Endothelial cell (in vitro differentiated cells): ENCODE measurements around the gene MANSC1. TPM values are rescaled to one million over a fixed set of nuclear protein-coding genes. Genes with fewer than 3 reads are reported as not detected.

Experiments
- DNase-seq: peaks from one replicate; pipeline ENCODE4 v3.0.0; 2021; ENCODE audit warnings: low spot score
- H3K27ac Mint-ChIP-seq: one replicate; pipeline ENCODE4 v1.8.0; 2021; ENCODE audit warnings: mixed read lengths, inconsistent platforms; ENCODE audit not compliant: unreplicated experiment
- H3K27me3 Mint-ChIP-seq: one replicate; pipeline ENCODE4 v1.8.0; 2021; ENCODE audit warnings: mild to moderate bottlenecking, moderate library complexity, mixed read lengths, inconsistent platforms; ENCODE audit not compliant: unreplicated experiment
- H3K36me3 Mint-ChIP-seq: one replicate; pipeline ENCODE4 v1.8.0; 2021; ENCODE audit warnings: mild to moderate bottlenecking, low read depth, mixed read lengths, inconsistent platforms; ENCODE audit not compliant: unreplicated experiment
- H3K4me1 Mint-ChIP-seq: one replicate; pipeline ENCODE4 v1.8.0; 2021; ENCODE audit warnings: mild to moderate bottlenecking, mixed read lengths, inconsistent platforms; ENCODE audit not compliant: unreplicated experiment
- H3K4me3 Mint-ChIP-seq: one replicate; pipeline ENCODE4 v1.8.0; 2021; ENCODE audit warnings: mild to moderate bottlenecking, mixed read lengths, inconsistent platforms; ENCODE audit not compliant: unreplicated experiment
- H3K9me3 Mint-ChIP-seq: one replicate; pipeline ENCODE4 v1.8.0; 2021; ENCODE audit warnings: mixed read lengths, inconsistent platforms; ENCODE audit not compliant: unreplicated experiment
- CTCF ChIP-seq: fragments of 200-600 bp; sonication (generic); IDR thresholded peaks from one replicate; pipeline ENCODE4 v1.5.0; 2021; ENCODE audit warnings: antibody characterized with exemption; ENCODE audit not compliant: unreplicated experiment
- long read RNA-seq: library from polyadenylated mRNA; unstranded; transcript quantifications from one replicate; pipeline ENCODE4 v2.0.0, GENCODE V29; 2020; ENCODE audit not compliant: unreplicated experiment
- total RNA-seq: library from RNA; stranded (reverse); fragmentation: NEBNext Ultra II Directional; extraction: Animal tissue kit (Norgen Biotek cat#: 25700); gene quantifications from one replicate; pipeline ENCODE4 v1.2.1, GENCODE V29; 2021; ENCODE audit not compliant: unreplicated experiment

MANSC1 gene
- total RNA-seq, result 21.7 TPM
- long read RNA-seq, full-length matches to known transcripts, result 9 of 12 reads
- long read RNA-seq, partial matches to known transcripts, result 3 of 12 reads
- long read RNA-seq, other reads (novel, unspliced or antisense), result 0 of 12 reads

DNA sequence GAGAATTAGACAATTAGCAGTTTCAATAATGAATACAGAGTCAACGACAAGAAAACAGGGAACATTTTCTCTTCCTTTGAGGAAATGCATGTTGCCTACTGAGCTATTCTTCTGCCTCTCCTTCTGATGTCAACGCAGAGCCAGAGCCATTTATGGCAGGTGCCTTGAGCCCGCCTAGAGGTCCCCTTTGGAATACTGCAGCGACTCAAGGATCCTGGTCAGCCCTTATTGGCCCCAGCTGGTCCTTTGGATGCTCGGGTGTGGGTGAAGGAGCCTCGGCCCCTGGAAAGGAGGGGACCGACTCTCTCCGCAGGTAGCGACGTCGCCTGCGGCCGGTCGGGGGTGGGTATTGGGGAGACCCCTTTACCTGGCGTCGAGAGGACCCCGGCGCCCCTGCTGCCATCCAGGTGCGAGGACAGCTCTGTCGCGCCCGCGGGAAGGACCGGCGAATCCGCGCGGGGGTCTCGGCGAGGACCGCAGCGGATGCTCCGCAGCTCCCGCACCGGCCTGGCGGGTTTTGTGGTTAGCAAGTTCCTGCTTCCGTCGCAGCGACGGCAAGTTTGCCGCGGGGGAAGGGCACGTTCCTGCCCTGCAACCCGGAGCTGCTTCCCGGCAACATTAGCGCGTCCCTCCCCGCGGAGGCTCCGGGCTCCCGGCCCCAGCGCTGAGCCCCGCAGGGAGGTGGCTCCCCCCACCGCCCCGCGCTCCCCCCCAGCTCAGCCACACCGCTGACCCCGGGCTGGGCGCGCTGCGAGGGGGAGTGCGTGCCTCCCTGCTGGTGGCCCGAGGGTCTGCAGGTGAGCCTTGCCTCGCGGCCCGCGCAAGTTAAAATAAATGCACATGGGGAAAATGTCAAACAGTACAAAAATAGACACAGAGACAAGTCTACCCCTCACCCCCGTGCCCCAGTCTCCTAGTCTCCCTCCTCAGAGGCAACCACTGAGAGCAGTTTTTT, at the start of gene MANSC1:
MANSC1 (minus strand) TSS at position 532 of the 955 bp plus-strand sequence. CDS start 6,928 bp downstream, outside the sequence.
- peak within 1 kb of the TSS; percentile 94 for H3K27ac Mint-ChIP-seq
- peak within 1 kb of the TSS; percentile 85 for H3K4me3 Mint-ChIP-seq
- H3K36me3 Mint-ChIP-seq, result no peaks in the 10 kb centered on the region
- TF ChIP-seq CTCF, result peak; percentile 72
- peaks cover 14% of the 10 kb centered on the region for H3K4me1 Mint-ChIP-seq
- no peaks in the 10 kb centered on the region for H3K9me3 Mint-ChIP-seq
- H3K27me3 Mint-ChIP-seq, result peaks cover 1% of the 10 kb centered on the region
- peak; percentile 64 for DNase-seq

DNA sequence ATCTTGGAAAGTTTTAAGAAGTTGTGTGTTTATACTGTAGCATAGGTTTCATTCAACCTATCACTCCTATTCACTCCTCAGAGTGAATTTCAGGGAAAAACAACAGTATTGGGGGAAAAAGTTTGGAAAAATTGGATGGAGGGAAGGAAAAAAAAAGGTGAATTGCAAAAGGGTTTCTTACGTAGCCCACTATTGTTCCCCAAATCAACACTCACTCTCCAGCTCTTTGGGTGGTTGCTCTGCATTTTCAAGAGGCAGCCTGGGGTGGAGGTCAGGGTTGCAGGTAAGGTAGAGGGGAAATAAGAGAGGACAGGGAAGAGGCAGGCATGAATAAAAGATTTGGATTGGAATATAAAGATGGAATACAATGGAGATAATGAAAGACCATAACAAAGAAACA, 49.1 kb upstream of the MANSC1 start:
- peak overlapping the region; percentile 13 for H3K27ac Mint-ChIP-seq
- no peak for TF ChIP-seq CTCF
- no peaks in the 10 kb centered on the region for H3K36me3 Mint-ChIP-seq
- H3K9me3 Mint-ChIP-seq, result no peaks in the 10 kb centered on the region
- DNase-seq, result no peak
- H3K4me3 Mint-ChIP-seq, result no peak overlapping the region
- peaks cover 3% of the 10 kb centered on the region for H3K27me3 Mint-ChIP-seq
- H3K4me1 Mint-ChIP-seq, result peaks cover 14% of the 10 kb centered on the region

- no peak overlapping the region for H3K27ac Mint-ChIP-seq
Observed at GRCh38 chr12:12398026-12398859, 48.2 kb upstream of the MANSC1 start.

DNA sequence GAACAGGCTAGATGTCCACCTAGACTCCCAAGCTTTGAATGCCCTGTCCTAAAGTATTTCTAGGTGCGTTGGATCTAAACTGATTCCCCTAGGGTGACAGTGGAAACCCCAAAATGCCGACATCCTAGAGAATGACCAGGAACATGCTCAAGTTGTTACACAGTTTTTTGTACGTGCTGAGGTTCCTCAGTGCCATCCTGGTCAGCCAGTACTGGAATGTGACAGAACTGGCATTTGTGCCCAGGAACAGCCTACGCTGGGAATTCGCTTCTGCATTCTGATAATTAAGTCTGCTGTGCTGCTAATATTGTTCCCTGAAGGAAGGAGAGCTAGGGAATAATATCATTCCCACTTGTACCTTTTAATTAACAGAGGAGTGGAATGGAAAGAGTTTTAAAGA, 47.1 kb upstream of the MANSC1 start:
- DNase-seq, result no peak
- H3K27me3 Mint-ChIP-seq, result peaks cover 3% of the 10 kb centered on the region
- H3K27ac Mint-ChIP-seq, result no peak overlapping the region
- H3K9me3 Mint-ChIP-seq, result no peaks in the 10 kb centered on the region
- H3K4me1 Mint-ChIP-seq, result no peaks in the 10 kb centered on the region
- no peak for TF ChIP-seq CTCF
- H3K4me3 Mint-ChIP-seq, result no peak overlapping the region
- no peaks in the 10 kb centered on the region for H3K36me3 Mint-ChIP-seq

More at GRCh38 chr12:12398026-12398859, 48.2 kb upstream of the MANSC1 start:
- no peak overlapping the region for H3K4me3 Mint-ChIP-seq
- no peaks in the 10 kb centered on the region for H3K9me3 Mint-ChIP-seq
- no peak for TF ChIP-seq CTCF
- DNase-seq, result no peak
- no peaks in the 10 kb centered on the region for H3K36me3 Mint-ChIP-seq
- peaks cover 3% of the 10 kb centered on the region for H3K27me3 Mint-ChIP-seq
- H3K4me1 Mint-ChIP-seq, result peaks cover 7% of the 10 kb centered on the region
